HG02981 (cell line): ENCODE results near the gene CLC.
"Not testable (repeated sequence)": the region's sequence is repeated elsewhere in the genome, so short reads cannot be mapped to it uniquely, and the experiment has no call there.

Source experiments
- ATAC-seq: cut with Tn5 transposase; IDR thresholded peaks from one replicate; pipeline ENCODE4 v1.9.1; 2021; ENCODE audit warnings: mild to moderate bottlenecking, moderate library complexity; ENCODE audit not compliant: unreplicated experiment

CLC gene

GRCh38 chr19:39737891-39738290, at the start of gene CLC:
TSS of gene CLC (minus strand) at chr19:39738029. CDS start at chr19:39737952, 77 bp downstream.
- no peak for ATAC-seq

- ATAC-seq = no peak
Measured at GRCh38 chr19:39780894-39781293, 43.1 kb upstream of the CLC start.

GRCh38 chr19:39778763-39779162, 40.9 kb upstream of the CLC start, which contains the start of gene LEUTX:
TSS of gene LEUTX (plus strand) at chr19:39778854. CDS start at chr19:39778921, 67 bp downstream.
- no peak for ATAC-seq

- no peak for ATAC-seq
Measured at GRCh38 chr19:39768786-39769185, 31.0 kb upstream of the CLC start.

- ATAC-seq = no peak
Measured at GRCh38 chr19:39768334-39768733, 30.5 kb upstream of the CLC start.

GRCh38 chr19:39765091-39766076, 27.6 kb upstream of the CLC start:
- ATAC-seq = no peak

GRCh38 chr19:39761851-39762250, 24.0 kb upstream of the CLC start:
- not testable (repeated sequence) for ATAC-seq

GRCh38 chr19:39759457-39760184, 21.8 kb upstream of the CLC start:
- ATAC-seq = no peak

GRCh38 chr19:39754971-39755370, 17.1 kb upstream of the CLC start:
- no peak for ATAC-seq

GRCh38 chr19:39754544-39754943, 16.7 kb upstream of the CLC start:
- ATAC-seq = no peak

GRCh38 chr19:39752795-39753194, 15.0 kb upstream of the CLC start:
- ATAC-seq = no peak

GRCh38 chr19:39752390-39752789, 14.6 kb upstream of the CLC start:
- ATAC-seq = no peak

- ATAC-seq = no peak
Measured at GRCh38 chr19:39749981-39750380, 12.2 kb upstream of the CLC start.

- no peak for ATAC-seq
Measured at GRCh38 chr19:39746836-39747529, 9.2 kb upstream of the CLC start.

- ATAC-seq = no peak
Measured at GRCh38 chr19:39745643-39746042, 7.8 kb upstream of the CLC start.

- ATAC-seq = no peak
Measured at GRCh38 chr19:39740395-39740794, 2.6 kb upstream of the CLC start.

- ATAC-seq = no peak
Measured at GRCh38 chr19:39738814-39739213, 985 bp upstream of the CLC start.

- no peak for ATAC-seq
Measured at GRCh38 chr19:39737351-39737750, 478 bp downstream of the CLC start.

GRCh38 chr19:39736088-39736487, 1.7 kb downstream of the CLC start:
- no peak for ATAC-seq

GRCh38 chr19:39735688-39736087, 2.1 kb downstream of the CLC start:
- ATAC-seq = no peak

GRCh38 chr19:39733841-39734240, 4.0 kb downstream of the CLC start:
- no peak for ATAC-seq
